Suppressor macrophage (primary cell): ENCODE data around the gene SND1.

Source experiments
- DNase-seq, 4 experiments: peaks; one replicate each; pipeline ENCODE4 v3.0.0-alpha.2; 2020 to 2022

The SND1 gene

GRCh38 chr7:128122576-128123290 lies 470.7 kb downstream of the SND1 start:
- peak; percentile 48 to 72 (median 58) for DNase-seq

- DNase-seq: no peak
Measured at GRCh38 chr7:128123291-128124037, 471.5 kb downstream of the SND1 start.

- DNase-seq: no peak
Measured at GRCh38 chr7:128124786-128125185, 472.8 kb downstream of the SND1 start.

GRCh38 chr7:128125816-128126215 lies 473.8 kb downstream of the SND1 start:
- peak in 1 of 4 experiments; percentile 48 for DNase-seq

- no peak for DNase-seq
Measured at GRCh38 chr7:128128401-128128800, 476.4 kb downstream of the SND1 start.

- DNase-seq: peak in 3 of 4 experiments; percentile 47 to 64 (median 63)
Measured at GRCh38 chr7:128129224-128129864, 477.4 kb downstream of the SND1 start.

GRCh38 chr7:128131115-128131514 lies 479.1 kb downstream of the SND1 start:
- no peak for DNase-seq

- no peak for DNase-seq
Measured at GRCh38 chr7:128131731-128132130, 479.7 kb downstream of the SND1 start.

- DNase-seq: no peak
Measured at GRCh38 chr7:128132426-128133069, 480.6 kb downstream of the SND1 start.

GRCh38 chr7:128135159-128135514 lies 483.1 kb downstream of the SND1 start:
- DNase-seq: no peak

GRCh38 chr7:128135515-128136214 lies 483.7 kb downstream of the SND1 start:
- peak; percentile 80 to 93 (median 90) for DNase-seq

- no peak for DNase-seq
Measured at GRCh38 chr7:128136215-128136597, 484.2 kb downstream of the SND1 start.

- DNase-seq: peak; percentile 66 to 87 (median 73)
Measured at GRCh38 chr7:128137181-128137580, 485.2 kb downstream of the SND1 start.

- no peak for DNase-seq
Measured at GRCh38 chr7:128139406-128139805, 487.4 kb downstream of the SND1 start.

GRCh38 chr7:128141683-128142195 lies 489.7 kb downstream of the SND1 start:
- DNase-seq: no peak
